Activated naive CD4-positive, alpha-beta T cell treated with anti-CD3 and anti-CD28 coated beads for 36 hours (primary cell): Measurements from ENCODE around the gene DBNL. TPM values are rescaled to one million over a fixed set of nuclear protein-coding genes. Genes with fewer than 3 reads are reported as not detected.
A peak's percentile ranks its signal among the peaks of the same experiment; 100 is the strongest.
"Not testable (repeated sequence)": the region's sequence is repeated elsewhere in the genome, so short reads cannot be mapped to it uniquely, and the experiment has no call there.

Source experiments
- CTCF ChIA-PET: fragments of 350-600 bp; sonication (Branson Sonifier 250); formaldehyde crosslinking; loops from one replicate; lab custom pipeline; 2021; ENCODE audit warnings: antibody characterized with exemption; lab: Charles Lee
- DNase-seq: peaks from one replicate; pipeline ENCODE4 v3.0.0-alpha.2; 2020
- H3K27ac Mint-ChIP-seq: one replicate; pipeline ENCODE4 v1.8.0; 2021; ENCODE audit warnings: mild to moderate bottlenecking, mixed read lengths
- H3K27me3 Mint-ChIP-seq: one replicate; pipeline ENCODE4 v1.8.0; 2021; ENCODE audit warnings: low read depth, mixed read lengths
- H3K36me3 Mint-ChIP-seq: one replicate; pipeline ENCODE4 v1.8.0; 2021; ENCODE audit warnings: low read depth, mixed read lengths
- H3K4me1 Mint-ChIP-seq: one replicate; pipeline ENCODE4 v1.8.0; 2021; ENCODE audit warnings: low read depth, mixed read lengths
- H3K4me3 Mint-ChIP-seq: one replicate; pipeline ENCODE4 v1.8.0; 2021; ENCODE audit warnings: mild to moderate bottlenecking, moderate library complexity, mixed read lengths
- H3K9me3 Mint-ChIP-seq: one replicate; pipeline ENCODE4 v1.8.0; 2021; ENCODE audit warnings: mixed read lengths
- intact Hi-C: fragments of 100-400 bp; cut with micrococcal nuclease; formaldehyde crosslinking; loops from one replicate; pipeline ENCODE4 v1.15.1; 2023
- total RNA-seq, 2 experiments: library from RNA; stranded (reverse); gene quantifications; one replicate each; pipeline ENCODE4 v1.2.3, GENCODE V29; 2021

DBNL gene
- total RNA-seq, 2 experiments from 2014 or later: 82.3 TPM

DNA sequence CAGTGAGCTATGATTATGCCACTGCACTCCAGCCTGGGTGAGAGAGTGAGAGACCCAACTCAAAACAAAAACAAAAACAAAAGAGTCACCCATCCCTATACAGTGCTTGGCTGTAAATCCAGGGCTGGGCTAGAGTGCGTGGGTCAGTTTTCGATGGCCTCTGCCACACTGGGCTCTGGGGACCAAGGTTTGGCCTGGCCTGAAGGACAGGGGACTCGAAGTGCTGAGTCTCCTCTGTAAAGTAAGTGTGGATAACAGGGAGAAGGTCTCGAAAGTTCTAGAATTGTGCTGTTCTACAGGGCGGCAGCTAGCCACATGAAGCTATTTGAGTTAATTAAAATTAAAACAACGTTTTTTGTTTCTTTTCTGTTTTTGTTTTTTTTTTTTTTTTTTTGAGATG lies 12.5 kb upstream of the DBNL start:
- CTCF ChIA-PET, H3K9me3 Mint-ChIP-seq, DNase-seq, H3K27me3 Mint-ChIP-seq, H3K4me3 Mint-ChIP-seq, intact Hi-C loops, H3K27ac Mint-ChIP-seq, H3K36me3 Mint-ChIP-seq, H3K4me1 Mint-ChIP-seq: not testable (repeated sequence)

DNA sequence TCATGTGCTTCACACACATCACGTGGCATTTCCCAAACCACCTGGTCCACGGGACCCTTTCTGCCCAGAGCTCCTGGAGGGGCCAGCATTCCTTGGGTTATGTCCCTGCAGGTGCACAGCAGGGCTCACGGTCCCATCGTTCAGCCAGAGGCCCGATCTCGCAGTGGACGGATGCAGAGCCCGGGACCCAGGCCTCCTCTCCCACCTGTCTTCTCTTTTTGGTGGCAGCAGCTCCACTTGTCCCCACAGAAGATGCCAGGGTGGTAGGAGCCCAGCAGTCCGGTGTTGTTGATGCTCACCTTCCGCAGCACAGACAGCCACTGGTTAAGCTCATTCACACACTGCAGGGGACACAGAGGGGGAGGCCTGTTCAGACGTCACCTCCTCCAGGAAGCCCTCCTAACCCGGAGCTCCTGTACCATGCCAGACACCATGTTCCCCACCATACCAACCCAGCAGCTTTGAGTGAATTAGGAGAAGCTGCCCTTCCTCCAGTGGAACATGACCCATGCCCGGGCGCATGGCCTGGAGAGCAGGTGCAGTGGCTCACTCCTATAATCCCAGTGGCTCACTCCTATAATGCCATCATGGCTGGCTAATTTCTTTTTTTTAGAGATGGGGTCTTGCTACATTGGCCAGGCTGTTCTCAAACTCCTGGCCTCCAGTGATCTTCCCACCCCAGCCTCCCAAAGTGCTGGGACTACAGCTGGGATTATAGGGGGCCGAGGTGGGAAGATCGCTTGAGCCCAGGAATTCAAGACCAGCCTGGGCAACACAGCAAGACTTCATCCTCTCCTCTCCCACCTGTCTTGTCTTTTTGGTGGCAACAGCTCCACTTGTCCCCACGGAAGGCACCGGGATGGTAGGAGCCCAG lies 10.3 kb upstream of the DBNL start:
- H3K4me3 Mint-ChIP-seq, H3K27ac Mint-ChIP-seq, H3K4me1 Mint-ChIP-seq, H3K36me3 Mint-ChIP-seq, DNase-seq, H3K27me3 Mint-ChIP-seq, H3K9me3 Mint-ChIP-seq, CTCF ChIA-PET, intact Hi-C loops: not testable (repeated sequence)

DNA sequence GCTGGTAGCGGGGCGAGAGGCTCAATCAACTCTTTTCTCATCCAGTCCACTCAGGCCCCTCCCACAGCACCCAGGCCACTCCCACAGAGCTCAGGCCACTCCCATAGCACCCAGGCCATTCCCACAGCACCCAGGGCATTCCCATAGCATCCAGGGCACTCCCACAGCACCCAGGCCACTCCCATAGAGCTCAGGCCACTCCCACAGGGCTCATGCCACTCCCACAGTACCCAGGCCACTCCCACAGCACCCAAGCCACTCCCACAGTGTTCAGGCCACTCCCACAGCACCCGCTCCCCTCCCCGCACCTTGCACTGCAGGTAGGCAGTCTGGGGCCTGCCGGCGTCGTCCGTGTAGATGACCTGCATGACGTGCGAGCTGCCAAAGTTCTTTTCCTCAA lies 8.1 kb upstream of the DBNL start:
- intact Hi-C loops, H3K27ac Mint-ChIP-seq, H3K36me3 Mint-ChIP-seq, H3K9me3 Mint-ChIP-seq, H3K27me3 Mint-ChIP-seq, H3K4me3 Mint-ChIP-seq, H3K4me1 Mint-ChIP-seq: not testable (repeated sequence)
- CTCF ChIA-PET: interaction anchor here (1.1 kb wide), 1 partner anchor 17 kb away, joined by 6 read pairs; no protein-coding TSS in a partner anchor
- peak; percentile 33 for DNase-seq

DNA sequence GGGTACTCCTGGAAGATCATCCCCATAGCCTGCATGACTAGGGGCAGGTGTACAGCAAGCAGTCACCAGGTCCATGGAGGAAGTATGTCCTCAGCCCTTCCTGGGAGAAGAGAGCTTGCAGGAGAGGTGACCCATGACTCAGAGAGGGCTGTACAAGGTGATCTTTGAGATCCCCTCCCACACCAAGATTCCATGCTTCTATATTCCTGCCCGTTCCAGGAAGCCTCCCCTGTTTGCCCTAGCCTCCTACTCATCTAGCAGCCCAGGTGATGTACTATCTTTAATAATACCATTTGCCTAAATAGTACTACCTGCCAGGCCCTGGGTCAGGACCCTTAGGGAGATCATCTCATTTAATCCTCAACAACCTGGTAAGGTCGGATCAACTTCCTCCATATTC lies 6.6 kb upstream of the DBNL start:
- intact Hi-C loops, H3K27ac Mint-ChIP-seq, H3K9me3 Mint-ChIP-seq, H3K4me1 Mint-ChIP-seq, H3K27me3 Mint-ChIP-seq, DNase-seq, H3K4me3 Mint-ChIP-seq, H3K36me3 Mint-ChIP-seq, CTCF ChIA-PET: not testable (repeated sequence)

DNA sequence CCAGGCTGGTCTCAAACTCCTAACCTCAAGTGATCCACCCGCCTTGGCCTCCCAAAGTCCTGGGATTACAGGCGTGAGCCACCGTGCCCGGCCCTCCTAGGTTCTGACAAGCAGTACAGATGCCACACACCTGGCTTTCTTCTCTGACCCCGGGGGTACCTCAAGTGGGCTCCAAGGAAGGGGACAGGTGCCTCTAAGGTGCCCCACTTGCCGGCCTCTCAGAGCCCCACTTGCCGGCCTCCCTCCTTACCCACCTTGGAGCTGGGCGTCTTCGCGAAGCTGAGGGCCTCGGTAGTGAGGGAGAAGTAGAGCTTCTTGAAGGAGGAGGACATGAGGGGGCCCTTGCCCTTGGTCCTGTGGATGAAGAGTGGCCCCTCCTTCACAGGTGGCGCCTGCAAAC lies 5.9 kb upstream of the DBNL start:
- H3K27ac Mint-ChIP-seq, H3K36me3 Mint-ChIP-seq, H3K4me1 Mint-ChIP-seq, H3K27me3 Mint-ChIP-seq, intact Hi-C loops, CTCF ChIA-PET, H3K9me3 Mint-ChIP-seq, H3K4me3 Mint-ChIP-seq, DNase-seq: not testable (repeated sequence)

DNA sequence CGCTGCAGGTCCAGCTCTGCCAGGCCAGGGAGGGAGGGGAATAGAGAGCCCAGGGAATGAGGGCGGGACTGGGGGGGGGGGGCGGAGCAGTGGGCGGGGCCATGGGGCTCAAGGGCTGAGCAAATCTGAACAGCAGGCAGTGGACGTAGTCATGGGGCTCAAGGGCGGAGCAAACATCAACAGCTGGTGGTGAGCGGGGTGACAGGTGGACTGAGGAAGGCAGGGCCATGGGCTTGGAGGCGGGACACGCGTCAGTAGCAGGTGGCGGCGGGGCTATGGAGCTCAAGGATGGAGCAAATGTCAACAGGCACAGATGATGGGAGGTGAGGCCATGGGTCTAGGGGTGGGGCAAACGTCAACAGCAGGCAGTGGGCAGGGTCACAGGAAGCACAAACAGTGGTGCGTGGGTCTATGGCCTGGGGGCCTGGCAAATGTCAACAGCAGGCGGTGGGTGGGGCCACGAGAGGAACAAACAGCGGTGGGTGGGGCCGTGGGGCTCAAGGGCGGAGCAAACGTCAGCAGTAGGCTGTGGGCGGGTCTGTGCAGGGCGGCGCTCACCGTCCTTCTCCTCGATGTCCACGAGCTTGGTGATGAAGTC lies 5.4 kb upstream of the DBNL start:
- peaks cover 14% of the 10 kb centered on the region for H3K4me1 Mint-ChIP-seq
- CTCF ChIA-PET, H3K9me3 Mint-ChIP-seq, intact Hi-C loops, H3K36me3 Mint-ChIP-seq, H3K27me3 Mint-ChIP-seq: not testable (repeated sequence)
- peak; percentile 88 for DNase-seq
- H3K27ac Mint-ChIP-seq: peak overlapping the region; percentile 42
- peak overlapping the region; percentile 62 for H3K4me3 Mint-ChIP-seq

DNA sequence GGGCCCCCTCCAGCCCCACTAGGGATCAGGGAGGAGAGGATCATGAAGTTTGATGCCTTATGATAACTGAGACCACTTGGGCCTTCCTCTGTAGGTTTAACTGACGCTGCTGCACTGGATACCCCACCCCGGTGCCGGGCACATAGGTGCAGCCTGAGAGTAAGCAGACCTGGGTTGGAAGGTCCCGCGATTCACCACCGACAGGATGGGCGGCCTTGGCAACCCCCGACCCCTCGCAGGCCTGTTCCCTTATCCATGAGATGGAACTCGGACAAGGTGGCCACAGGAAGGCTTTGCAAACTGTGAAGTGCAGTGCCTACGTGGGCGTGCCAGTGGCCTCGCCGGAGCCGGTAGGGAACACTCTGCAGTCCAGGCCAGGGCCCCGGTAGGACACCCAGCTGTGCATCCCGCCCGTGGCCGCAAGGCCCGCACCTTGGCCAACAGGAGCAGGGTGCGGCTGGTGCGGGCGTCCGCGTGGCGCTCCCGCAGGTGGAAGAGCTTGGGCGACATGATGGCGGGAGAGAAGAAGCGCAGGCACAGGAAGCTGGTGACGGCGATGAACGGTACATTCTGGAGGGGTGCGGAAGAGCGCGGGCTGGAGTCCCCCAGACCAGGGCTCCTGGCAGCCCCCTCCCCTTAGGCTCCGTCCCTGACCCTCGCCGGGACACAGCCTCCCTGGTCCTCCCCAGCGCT lies 4.6 kb upstream of the DBNL start:
- H3K27me3 Mint-ChIP-seq, CTCF ChIA-PET, H3K36me3 Mint-ChIP-seq, DNase-seq, H3K9me3 Mint-ChIP-seq, intact Hi-C loops: not testable (repeated sequence)
- Mint-ChIP-seq H3K4me1 (peaks cover 14% of the 10 kb centered on the region), H3K27ac (peak overlapping the region; percentile 69), H3K4me3 (peak overlapping the region; percentile 81)

DNA sequence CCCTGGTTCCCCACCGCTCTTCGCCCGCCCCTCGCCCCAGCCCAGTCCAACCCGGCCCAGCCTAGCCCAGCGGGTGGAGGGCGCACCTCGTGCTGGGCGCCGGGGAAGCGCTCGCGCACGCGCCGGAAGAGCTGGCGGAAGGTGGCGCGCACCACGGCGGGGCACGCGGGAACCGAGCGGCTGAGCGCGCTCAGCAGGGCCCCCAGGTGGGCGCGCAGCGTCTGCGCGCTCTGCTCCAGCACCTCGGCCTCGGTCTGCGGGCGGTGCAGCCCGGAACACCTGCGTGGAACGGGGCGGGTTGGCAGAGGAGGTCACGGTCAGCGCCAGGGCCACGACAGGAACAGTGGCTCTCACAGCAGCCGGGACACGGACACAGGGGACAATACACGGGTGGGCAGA lies 4.0 kb upstream of the DBNL start:
- Mint-ChIP-seq H3K27ac (peak overlapping the region; percentile 90), H3K4me1 (peaks cover 15% of the 10 kb centered on the region), H3K4me3 (peak overlapping the region; percentile 81)
- H3K27me3 Mint-ChIP-seq, intact Hi-C loops, H3K9me3 Mint-ChIP-seq, CTCF ChIA-PET, H3K36me3 Mint-ChIP-seq: not testable (repeated sequence)
- peak; percentile 65 for DNase-seq

DNA sequence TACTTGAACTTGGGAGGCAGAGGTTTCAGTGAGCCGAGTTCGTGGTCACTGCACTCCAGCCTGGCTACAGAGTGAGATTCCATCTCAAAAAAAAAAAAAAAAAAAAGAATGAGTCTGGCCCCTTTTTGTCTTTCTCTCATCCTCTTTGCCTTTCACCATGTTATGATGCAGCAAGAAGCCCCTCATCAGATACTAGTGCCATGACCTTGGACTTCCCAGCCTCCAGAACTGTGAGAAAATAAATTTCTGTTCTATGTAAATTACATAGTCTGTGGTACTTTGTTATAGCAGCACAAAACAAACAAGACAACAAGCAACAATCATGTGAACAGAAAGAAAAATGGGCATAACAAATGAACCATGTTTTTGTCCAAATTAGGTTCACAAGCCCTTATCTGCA lies 2.3 kb upstream of the DBNL start:
- intact Hi-C loops: no loop called here
- Mint-ChIP-seq H3K36me3 (peaks cover 17% of the 10 kb centered on the region), H3K4me3 (no peak overlapping the region), H3K9me3 (no peaks in the 10 kb centered on the region), H3K27ac (no peak overlapping the region), H3K4me1 (peaks cover 32% of the 10 kb centered on the region), H3K27me3 (no peaks in the 10 kb centered on the region)
- CTCF ChIA-PET: no interaction called here
- DNase-seq: no peak

DNA sequence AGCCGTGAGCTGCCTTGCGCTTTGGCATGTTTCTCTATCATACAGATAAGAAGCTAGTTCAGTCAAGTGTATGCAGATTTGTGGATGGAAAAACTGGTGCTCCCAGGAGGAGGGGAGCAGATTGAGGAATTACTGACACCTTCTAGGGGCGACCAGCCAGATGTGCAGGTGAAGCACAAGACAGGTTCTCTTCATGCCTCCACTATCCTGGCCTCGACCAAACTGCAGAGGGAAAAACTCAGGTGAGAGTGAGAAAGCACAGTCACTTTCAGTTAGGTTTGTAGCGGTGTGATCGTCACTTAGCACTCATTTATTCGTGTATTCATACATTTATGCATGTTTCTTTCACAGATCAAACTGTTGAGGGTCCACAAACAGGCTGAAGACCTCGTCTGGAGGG lies 600 bp upstream of the DBNL start:
- no peak for DNase-seq
- Mint-ChIP-seq H3K36me3 (peaks cover 20% of the 10 kb centered on the region), H3K27me3 (no peaks in the 10 kb centered on the region), H3K4me1 (peaks cover 44% of the 10 kb centered on the region), H3K9me3 (no peaks in the 10 kb centered on the region), H3K27ac (peak overlapping the region; percentile 84), H3K4me3 (peak overlapping the region; percentile 79)
- CTCF ChIA-PET: interaction anchor here (1.4 to 1.7 kb wide), 2 partner anchors 10 to 24 kb away, joined by 4 to 9 read pairs; no protein-coding TSS in a partner anchor
- intact Hi-C loops: loop anchor here (1.0 to 2.0 kb wide), 3 partner anchors 25 to 79 kb away; partner anchors contain the start of gene POLD2

DNA sequence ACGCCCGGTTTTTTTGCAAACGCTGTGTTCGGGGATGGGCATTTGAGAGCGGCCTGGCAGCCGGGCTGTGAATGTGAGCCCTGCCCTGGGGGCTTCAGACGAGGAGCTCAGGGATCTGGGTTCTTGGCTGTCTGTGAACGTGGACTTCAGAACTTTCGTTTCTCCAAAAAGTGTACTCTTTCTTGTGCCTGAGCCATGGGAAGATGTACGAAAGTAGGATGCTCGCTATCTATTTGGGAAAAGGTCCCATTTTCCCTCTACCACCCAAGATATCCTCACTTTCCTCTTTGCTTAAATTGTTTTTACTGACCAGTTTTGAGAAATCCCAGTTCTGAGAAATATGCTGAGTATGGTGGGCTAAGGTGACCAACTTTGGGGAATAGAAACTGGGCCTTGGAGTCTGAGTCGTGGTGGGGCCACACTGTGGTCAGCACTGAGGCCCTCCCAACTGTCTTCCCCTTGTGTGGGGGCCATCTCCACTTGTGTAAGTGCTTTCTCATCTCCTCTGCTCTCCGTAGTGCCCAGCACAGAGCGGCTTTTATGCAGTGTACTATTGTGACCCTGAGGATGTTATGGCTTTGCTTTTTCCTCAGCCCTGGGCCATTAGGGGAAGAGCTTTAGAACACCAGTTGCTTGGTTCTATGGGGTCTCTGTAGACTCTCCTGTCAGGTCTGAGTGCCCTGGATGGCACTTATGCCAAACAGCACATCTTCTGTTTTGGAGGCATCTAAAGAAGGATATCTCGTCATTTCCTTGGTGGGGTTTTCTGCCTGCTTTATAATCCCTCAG lies 918 bp downstream of the DBNL start:
- no peak for DNase-seq
- peaks cover 56% of the 10 kb centered on the region for H3K4me1 Mint-ChIP-seq
- CTCF ChIA-PET: interaction anchor here (1.4 kb wide), 1 partner anchor 8 kb away, joined by 4 read pairs; no protein-coding TSS in a partner anchor
- H3K36me3 Mint-ChIP-seq: peaks cover 21% of the 10 kb centered on the region
- peak overlapping the region; percentile 89 for H3K27ac Mint-ChIP-seq
- H3K4me3 Mint-ChIP-seq: peak overlapping the region; percentile 79
- intact Hi-C loops: loop anchor here (2.0 kb wide), 1 partner anchor 77 kb away; the partner anchor contains the start of gene POLD2
- H3K9me3 Mint-ChIP-seq: no peaks in the 10 kb centered on the region
- H3K27me3 Mint-ChIP-seq: no peaks in the 10 kb centered on the region
